Tibial nerve (tissue), 4 donors: ENCODE data around the gene PPIF. TPM values are rescaled to one million over a fixed set of nuclear protein-coding genes. Genes with fewer than 3 reads are reported as not detected.

Experiments used
- DNase-seq, 2 donors: peaks; one replicate each; pipeline ENCODE4 v3.0.0-alpha.2; 2019; ENCODE audit warnings: low spot score in 2 of 2
- H3K27ac ChIP-seq, 4 donors: fragments of 200-600 bp; sonication (generic) in 3 of 4; one replicate each; pipeline ENCODE4 v1.5.1; 2017 to 2019; ENCODE audit warnings: mild to moderate bottlenecking in 1 of 4
- H3K27me3 ChIP-seq, 2 donors: fragments of 200-600 bp; sonication (generic) in 1 of 2; one replicate each; pipeline versions ENCODE4 v1.5.1 to v1.6.0; 2017 to 2019
- H3K36me3 ChIP-seq, 3 donors: fragments of 200-600 bp; sonication (generic); one replicate each; pipeline ENCODE4 v1.5.1; 2018 to 2019
- H3K4me1 ChIP-seq, 4 donors: fragments of 200-600 bp; sonication (generic) in 3 of 4; one replicate each; pipeline ENCODE4 v1.5.1; 2017 to 2019
- H3K4me3 ChIP-seq, 4 donors: fragments of 200-600 bp; sonication (generic) in 3 of 4; one replicate each; pipeline ENCODE4 v1.5.1; 2017 to 2019; ENCODE audit warnings: mild to moderate bottlenecking in 1 of 4, moderate library complexity in 1 of 4
- H3K9me3 ChIP-seq, 4 donors: fragments of 200-600 bp; sonication (generic) in 3 of 4; one replicate each; pipeline ENCODE4 v1.5.1; 2017 to 2019
- EP300 ChIP-seq, 2 donors: sonication (generic); formaldehyde crosslinking; IDR thresholded peaks; one replicate each; pipeline ENCODE4 v1.6.1; 2017; ENCODE audit warnings: antibody characterized with exemption in 2 of 2, mild to moderate bottlenecking in 1 of 2
- POLR2A ChIP-seq, 2 donors: fragments of 450-650 bp; IDR thresholded peaks; one replicate each; pipeline ENCODE4 v1.6.1; 2017; ENCODE audit warnings: antibody characterized with exemption in 2 of 2, mild to moderate bottlenecking in 2 of 2, moderate library complexity in 2 of 2
- WGBS, 2 donors: methylation state at CpG; one replicate each; pipeline ENCODE4 v1.1.5; 2018; 5-methylcytosine and 5-hydroxymethylcytosine counted together
- total RNA-seq, 4 donors: library from RNA; depleted of rRNA; stranded (reverse); fragments of >200 nt; gene quantifications; one replicate each; pipeline ENCODE4 v1.1.0, GENCODE V29; 2016
- TF ChIP-seq, protein P1 (sequence below), 5 experiments: fragments of 200-600 bp in 3 of 5; fragments of 450-650 bp in 2 of 5; sonication (generic) in 3 of 5; IDR thresholded peaks; one replicate each; pipeline ENCODE4 v1.5.1; 2016 to 2019; ENCODE audit warnings: antibody characterized with exemption in 5 of 5, mild to moderate bottlenecking in 3 of 5, moderate library complexity in 2 of 5

Gene PPIF
- total RNA-seq, 4 donors from 2014 or later, result 16.6 to 36.0 (median 20.6) TPM

- Histone ChIP-seq H3K27me3 (no peaks in the 10 kb centered on the region), H3K36me3 (peaks cover 0 to 44% (median 0%) of the 10 kb centered on the region in 3 donors), H3K27ac (peak overlapping the region in 2 of 4 donors; percentile 7 to 84), H3K4me3 (no peak overlapping the region), H3K9me3 (no peaks in the 10 kb centered on the region), H3K4me1 (peaks cover 0 to 83% (median 28%) of the 10 kb centered on the region in 4 donors)
- WGBS, 2 donors, result 87 to 89% methylated on average over 17 of the region's 17 CpGs
- DNase-seq, result no peak
- TF ChIP-seq POLR2A (IDR thresholded peaks at IDR 0.05), result no peak
- no peak for TF ChIP-seq EP300 (IDR thresholded peaks at IDR 0.05)
- TF ChIP-seq, protein P1, sequence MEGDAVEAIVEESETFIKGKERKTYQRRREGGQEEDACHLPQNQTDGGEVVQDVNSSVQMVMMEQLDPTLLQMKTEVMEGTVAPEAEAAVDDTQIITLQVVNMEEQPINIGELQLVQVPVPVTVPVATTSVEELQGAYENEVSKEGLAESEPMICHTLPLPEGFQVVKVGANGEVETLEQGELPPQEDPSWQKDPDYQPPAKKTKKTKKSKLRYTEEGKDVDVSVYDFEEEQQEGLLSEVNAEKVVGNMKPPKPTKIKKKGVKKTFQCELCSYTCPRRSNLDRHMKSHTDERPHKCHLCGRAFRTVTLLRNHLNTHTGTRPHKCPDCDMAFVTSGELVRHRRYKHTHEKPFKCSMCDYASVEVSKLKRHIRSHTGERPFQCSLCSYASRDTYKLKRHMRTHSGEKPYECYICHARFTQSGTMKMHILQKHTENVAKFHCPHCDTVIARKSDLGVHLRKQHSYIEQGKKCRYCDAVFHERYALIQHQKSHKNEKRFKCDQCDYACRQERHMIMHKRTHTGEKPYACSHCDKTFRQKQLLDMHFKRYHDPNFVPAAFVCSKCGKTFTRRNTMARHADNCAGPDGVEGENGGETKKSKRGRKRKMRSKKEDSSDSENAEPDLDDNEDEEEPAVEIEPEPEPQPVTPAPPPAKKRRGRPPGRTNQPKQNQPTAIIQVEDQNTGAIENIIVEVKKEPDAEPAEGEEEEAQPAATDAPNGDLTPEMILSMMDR (IDR thresholded peaks at IDR 0.05), result no peak
These were observed 46.8 kb downstream of the PPIF start for GRCh38 chr10:79393924-79394610.

- Histone ChIP-seq H3K9me3 (no peaks in the 10 kb centered on the region), H3K36me3 (peaks cover 0 to 40% (median 0%) of the 10 kb centered on the region in 3 donors), H3K4me3 (no peak overlapping the region), H3K4me1 (peaks cover 0 to 81% (median 29%) of the 10 kb centered on the region in 4 donors), H3K27me3 (no peaks in the 10 kb centered on the region), H3K27ac (peak overlapping the region in 1 of 4 donors; percentile 84)
- DNase-seq, result no peak
- TF ChIP-seq, protein P1 (IDR thresholded peaks at IDR 0.05), result no peak
- TF ChIP-seq POLR2A (IDR thresholded peaks at IDR 0.05) (no peak), EP300 (IDR thresholded peaks at IDR 0.05) (no peak)
- 67 to 72% methylated on average over 5 of the region's 5 CpGs for WGBS, 2 donors
These were observed 47.4 kb downstream of the PPIF start for GRCh38 chr10:79394664-79395063.

DNA sequence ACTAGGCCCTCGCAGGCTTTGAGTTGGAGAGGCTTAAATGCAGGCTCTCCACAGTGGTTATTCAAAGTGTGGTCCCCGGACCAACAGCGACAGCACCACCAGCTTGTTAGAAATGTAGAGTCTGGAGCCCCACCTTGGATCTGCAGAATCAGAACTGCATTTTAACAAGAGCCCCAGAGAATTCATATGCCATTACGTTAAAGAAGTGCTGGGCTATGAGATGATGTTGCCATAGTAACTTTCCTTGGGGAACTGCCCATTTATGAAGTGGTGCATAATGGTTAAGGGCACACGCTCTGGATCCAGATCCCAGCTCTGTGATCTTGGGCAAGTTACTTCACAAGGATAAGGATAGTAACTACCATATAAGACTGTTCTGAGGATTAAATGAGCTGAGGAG, 49.3 kb downstream of the PPIF start:
- peaks cover 0 to 24% (median 0%) of the 10 kb centered on the region in 3 donors for H3K36me3 ChIP-seq

GRCh38 chr10:79397051-79397450, 49.8 kb downstream of the PPIF start:
- H3K4me3 ChIP-seq, result no peak overlapping the region
- H3K27me3 ChIP-seq, result no peaks in the 10 kb centered on the region
- peaks cover 0 to 66% (median 35%) of the 10 kb centered on the region in 4 donors for H3K4me1 ChIP-seq
- TF ChIP-seq EP300 (IDR thresholded peaks at IDR 0.05) (no peak), POLR2A (IDR thresholded peaks at IDR 0.05) (no peak)
- TF ChIP-seq, protein P1 (IDR thresholded peaks at IDR 0.05), result no peak
- H3K27ac ChIP-seq, result peak overlapping the region in 2 of 4 donors; percentile 55 to 82
- no peaks in the 10 kb centered on the region for H3K9me3 ChIP-seq
- DNase-seq, result no peak
- H3K36me3 ChIP-seq, result peaks cover 0 to 23% (median 0%) of the 10 kb centered on the region in 3 donors
- WGBS, 2 donors, result 33 to 49% methylated on average over 4 to 6 of the region's 6 CpGs

More for the DNA sequence above, 49.3 kb downstream of the PPIF start:
- TF ChIP-seq, protein P1 (IDR thresholded peaks at IDR 0.05), result no peak
- TF ChIP-seq EP300 (IDR thresholded peaks at IDR 0.05) (no peak), POLR2A (IDR thresholded peaks at IDR 0.05) (no peak)
- Histone ChIP-seq H3K27ac (peak overlapping the region in 2 of 4 donors; percentile 44 to 55), H3K4me1 (peaks cover 0 to 64% (median 36%) of the 10 kb centered on the region in 4 donors), H3K9me3 (no peaks in the 10 kb centered on the region), H3K27me3 (no peaks in the 10 kb centered on the region), H3K4me3 (no peak overlapping the region)
- WGBS, 2 donors, result 56 to 60% methylated on average over 5 of the region's 5 CpGs
- no peak for DNase-seq

GRCh38 chr10:79397575-79398303, 50.5 kb downstream of the PPIF start:
- TF ChIP-seq POLR2A (IDR thresholded peaks at IDR 0.05) (no peak), EP300 (IDR thresholded peaks at IDR 0.05) (no peak)
- TF ChIP-seq, protein P1 (IDR thresholded peaks at IDR 0.05), result no peak
- Histone ChIP-seq H3K4me3 (no peak overlapping the region), H3K27me3 (no peaks in the 10 kb centered on the region), H3K4me1 (peaks cover 0 to 71% (median 31%) of the 10 kb centered on the region in 4 donors), H3K9me3 (no peaks in the 10 kb centered on the region), H3K27ac (peak overlapping the region in 2 of 4 donors; percentile 55 to 82), H3K36me3 (peaks cover 0 to 16% (median 0%) of the 10 kb centered on the region in 3 donors)
- DNase-seq, result no peak
- 27 to 34% methylated on average over 17 of the region's 17 CpGs for WGBS, 2 donors
